ENCODE measurements around the gene AKR1C2.
"Not testable (repeated sequence)": the region's sequence is repeated elsewhere in the genome, so short reads cannot be mapped to it uniquely, and the experiment has no call there.

DNA sequence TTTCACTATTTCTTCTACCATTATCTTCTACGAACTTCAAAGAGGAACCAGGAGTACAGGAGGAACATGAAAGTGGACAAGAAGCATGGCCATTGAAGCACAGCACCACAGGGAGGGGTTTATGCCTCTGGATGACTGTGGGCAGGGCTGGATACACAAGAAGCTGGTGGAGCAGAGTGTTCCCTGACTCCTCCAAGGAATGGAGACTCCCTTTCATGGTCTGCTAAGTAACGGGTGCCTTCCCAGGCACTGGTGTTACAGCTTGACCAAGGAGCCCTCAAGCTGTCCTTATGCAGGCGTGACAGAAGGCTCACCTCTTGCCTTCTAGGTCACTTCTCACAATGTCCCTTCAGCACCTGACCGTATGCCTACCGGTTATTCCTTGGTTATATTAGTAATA lies 43.4 kb upstream of the AKR1C2 start:
- TF ChIP-seq, protein P1, sequence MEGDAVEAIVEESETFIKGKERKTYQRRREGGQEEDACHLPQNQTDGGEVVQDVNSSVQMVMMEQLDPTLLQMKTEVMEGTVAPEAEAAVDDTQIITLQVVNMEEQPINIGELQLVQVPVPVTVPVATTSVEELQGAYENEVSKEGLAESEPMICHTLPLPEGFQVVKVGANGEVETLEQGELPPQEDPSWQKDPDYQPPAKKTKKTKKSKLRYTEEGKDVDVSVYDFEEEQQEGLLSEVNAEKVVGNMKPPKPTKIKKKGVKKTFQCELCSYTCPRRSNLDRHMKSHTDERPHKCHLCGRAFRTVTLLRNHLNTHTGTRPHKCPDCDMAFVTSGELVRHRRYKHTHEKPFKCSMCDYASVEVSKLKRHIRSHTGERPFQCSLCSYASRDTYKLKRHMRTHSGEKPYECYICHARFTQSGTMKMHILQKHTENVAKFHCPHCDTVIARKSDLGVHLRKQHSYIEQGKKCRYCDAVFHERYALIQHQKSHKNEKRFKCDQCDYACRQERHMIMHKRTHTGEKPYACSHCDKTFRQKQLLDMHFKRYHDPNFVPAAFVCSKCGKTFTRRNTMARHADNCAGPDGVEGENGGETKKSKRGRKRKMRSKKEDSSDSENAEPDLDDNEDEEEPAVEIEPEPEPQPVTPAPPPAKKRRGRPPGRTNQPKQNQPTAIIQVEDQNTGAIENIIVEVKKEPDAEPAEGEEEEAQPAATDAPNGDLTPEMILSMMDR (conservative IDR thresholded peaks at IDR 0.05; ENCODE audit: low read depth, low read length) = not testable (repeated sequence)
- TF ChIP-seq EZH2 (IDR thresholded peaks at IDR 0.05; ENCODE audit: borderline replicate concordance, low read depth, low read length, poor library complexity, severe bottlenecking) = not testable (repeated sequence)
